ENCODE results near the gene SLC45A1. TPM values are rescaled to one million over a fixed set of nuclear protein-coding genes. Genes with fewer than 3 reads are reported as not detected.
"Not testable (repeated sequence)": the region's sequence is repeated elsewhere in the genome, so short reads cannot be mapped to it uniquely, and the experiment has no call there.

Gene SLC45A1
- total and polyA plus RNA-seq, 11 donors = 0.61 to 6.2 (median 1.6) TPM

DNA sequence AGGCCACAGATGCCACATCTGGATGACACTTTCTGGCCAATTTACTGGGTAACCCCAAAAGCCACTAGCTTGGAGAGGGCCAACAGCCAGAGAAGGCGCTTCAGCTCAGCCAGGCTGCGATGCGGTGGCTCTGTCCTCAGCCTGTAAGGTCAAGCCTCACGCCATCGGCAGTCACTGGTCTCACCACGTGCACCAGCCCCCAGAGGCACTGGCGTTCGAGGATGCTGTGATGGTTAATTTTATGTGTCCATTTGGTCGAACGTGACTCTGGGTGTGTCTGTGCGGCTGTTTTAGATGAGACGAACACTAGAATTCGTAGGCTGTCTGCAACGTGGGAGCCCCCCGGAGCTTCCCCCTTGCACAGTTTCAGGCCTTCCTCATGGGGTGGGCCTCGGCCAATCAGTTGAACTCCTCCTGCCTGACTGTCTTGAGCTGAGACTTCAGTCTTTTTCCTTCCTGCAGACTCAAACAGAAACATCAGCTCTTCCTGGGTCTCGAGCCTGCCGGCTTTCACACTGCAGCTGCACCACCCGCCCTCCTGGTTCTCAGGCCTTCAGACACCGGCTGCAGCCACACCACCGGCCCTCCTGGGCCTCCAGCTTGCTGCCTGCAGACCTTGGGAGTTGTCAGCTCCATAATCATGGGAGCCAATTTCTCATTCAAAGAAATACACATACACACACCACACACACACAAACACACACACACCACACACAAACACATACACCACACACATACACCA lies 41.6 kb upstream of the SLC45A1 start:
- intact Hi-C loops (cut with DNase I) = no loop called here
- TF ChIP-seq POLR2A (IDR thresholded peaks at IDR 0.05) = no peak
- TF ChIP-seq, protein P1, sequence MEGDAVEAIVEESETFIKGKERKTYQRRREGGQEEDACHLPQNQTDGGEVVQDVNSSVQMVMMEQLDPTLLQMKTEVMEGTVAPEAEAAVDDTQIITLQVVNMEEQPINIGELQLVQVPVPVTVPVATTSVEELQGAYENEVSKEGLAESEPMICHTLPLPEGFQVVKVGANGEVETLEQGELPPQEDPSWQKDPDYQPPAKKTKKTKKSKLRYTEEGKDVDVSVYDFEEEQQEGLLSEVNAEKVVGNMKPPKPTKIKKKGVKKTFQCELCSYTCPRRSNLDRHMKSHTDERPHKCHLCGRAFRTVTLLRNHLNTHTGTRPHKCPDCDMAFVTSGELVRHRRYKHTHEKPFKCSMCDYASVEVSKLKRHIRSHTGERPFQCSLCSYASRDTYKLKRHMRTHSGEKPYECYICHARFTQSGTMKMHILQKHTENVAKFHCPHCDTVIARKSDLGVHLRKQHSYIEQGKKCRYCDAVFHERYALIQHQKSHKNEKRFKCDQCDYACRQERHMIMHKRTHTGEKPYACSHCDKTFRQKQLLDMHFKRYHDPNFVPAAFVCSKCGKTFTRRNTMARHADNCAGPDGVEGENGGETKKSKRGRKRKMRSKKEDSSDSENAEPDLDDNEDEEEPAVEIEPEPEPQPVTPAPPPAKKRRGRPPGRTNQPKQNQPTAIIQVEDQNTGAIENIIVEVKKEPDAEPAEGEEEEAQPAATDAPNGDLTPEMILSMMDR (IDR thresholded peaks at IDR 0.05) = no peak
- DNase-seq (no peak), ATAC-seq (no peak)
- H3K27ac ChIP-seq = no peak overlapping the region
- no peaks in the 10 kb centered on the region for H3K36me3 ChIP-seq
- no peaks in the 10 kb centered on the region for H3K9me3 ChIP-seq
- 86 to 96% (median 90%) methylated on average over 16 to 21 of the region's 21 CpGs for WGBS, 4 donors
- no peaks in the 10 kb centered on the region for H3K4me1 ChIP-seq
- peaks cover 0 to 13% (median 0%) of the 10 kb centered on the region in 9 donors for H3K27me3 ChIP-seq
- no peak overlapping the region for H3K4me3 ChIP-seq

DNA sequence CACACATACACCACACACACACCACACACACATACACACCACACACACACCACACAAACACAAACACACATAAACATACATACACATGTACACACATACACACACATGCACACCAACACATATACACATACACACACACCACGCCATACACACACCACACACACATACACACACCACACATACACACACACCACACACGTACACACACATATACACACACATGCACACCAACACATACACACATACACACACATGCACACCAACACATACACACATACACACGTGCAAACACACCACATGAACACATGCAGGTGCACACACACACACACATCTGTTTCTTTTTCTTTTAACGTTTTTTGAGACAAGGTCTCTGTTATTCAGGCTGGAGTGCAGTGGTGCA lies 41.0 kb upstream of the SLC45A1 start:
- WGBS, 4 donors = 81 to 90% (median 83%) methylated on average over 4 of the region's 4 CpGs
- TF ChIP-seq, protein P1 (IDR thresholded peaks at IDR 0.05) = no peak
- no peak for TF ChIP-seq POLR2A (IDR thresholded peaks at IDR 0.05)

DNA sequence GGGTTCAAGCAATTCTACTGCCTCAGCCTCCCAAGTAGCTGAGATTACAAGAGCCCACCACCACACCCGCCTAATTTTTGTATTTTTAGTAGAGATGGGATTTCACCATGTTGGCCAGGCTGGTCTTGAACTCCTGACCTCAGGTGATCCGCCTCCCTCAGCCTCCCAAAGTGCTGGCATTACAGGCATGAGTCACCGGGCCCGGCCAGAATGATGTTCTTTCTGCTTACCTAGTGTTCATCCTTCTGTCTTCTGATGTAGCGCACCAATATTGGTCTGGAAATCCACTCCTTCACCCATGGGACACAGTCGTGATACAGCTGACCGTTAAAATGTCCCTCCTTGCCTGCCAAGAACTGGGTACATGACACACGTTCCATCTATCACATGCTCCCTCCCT lies 39.2 kb upstream of the SLC45A1 start:
- ATAC-seq; H3K9me3 ChIP-seq; H3K4me1 ChIP-seq; H3K4me3 ChIP-seq; intact Hi-C loops (cut with DNase I); H3K27me3 ChIP-seq; H3K27ac ChIP-seq; H3K36me3 ChIP-seq; DNase-seq: not testable (repeated sequence)
- WGBS, 4 donors = 81 to 89% (median 86%) methylated on average over 8 of the region's 8 CpGs

More for the DNA sequence above, 41.0 kb upstream of the SLC45A1 start:
- Histone ChIP-seq H3K36me3 (no peaks in the 10 kb centered on the region), H3K27ac (no peak overlapping the region), H3K27me3 (peaks cover 0 to 10% (median 0%) of the 10 kb centered on the region in 9 donors), H3K9me3 (no peaks in the 10 kb centered on the region), H3K4me1 (no peaks in the 10 kb centered on the region), H3K4me3 (no peak overlapping the region)
- no peak for ATAC-seq
- intact Hi-C loops (cut with DNase I) = no loop called here
- no peak for DNase-seq

DNA sequence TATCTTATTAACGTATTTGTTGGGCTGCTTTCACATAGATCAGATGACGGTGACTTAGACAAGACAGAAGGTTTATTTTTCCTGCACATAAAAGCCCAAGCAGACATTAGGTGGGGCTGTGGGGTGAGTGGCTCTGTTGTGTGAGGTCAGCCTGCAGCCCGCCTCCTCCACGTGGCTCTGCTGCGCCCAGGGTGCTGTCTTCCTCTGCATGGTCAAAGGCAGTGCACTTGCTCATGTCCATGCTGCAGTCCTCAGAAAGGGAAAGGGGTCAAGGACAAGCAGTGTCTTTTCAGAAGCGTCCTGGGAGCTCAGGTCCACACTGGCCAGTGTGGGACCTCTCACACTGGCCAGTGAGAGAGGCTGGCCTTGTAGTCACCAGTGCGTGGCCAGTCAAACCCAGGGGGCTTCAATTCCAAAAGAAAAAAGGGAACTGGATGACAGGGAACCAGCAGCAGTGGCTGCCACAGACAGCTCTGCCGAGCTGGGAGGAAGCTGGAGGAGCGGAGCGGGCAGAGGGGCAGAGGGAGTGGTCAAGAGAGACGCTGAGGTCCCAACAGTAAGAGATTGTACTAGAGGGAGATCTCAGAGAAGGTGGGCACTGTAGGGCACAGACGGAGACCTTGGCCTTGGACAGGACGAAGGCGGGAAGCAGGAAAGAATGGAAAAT lies 35.9 kb upstream of the SLC45A1 start:
- Histone ChIP-seq H3K4me1 (peaks cover 0 to 9% (median 0%) of the 10 kb centered on the region in 12 donors), H3K27ac (peak overlapping the region in 1 of 12 donors; percentile 75), H3K9me3 (peaks cover 0 to 5% (median 0%) of the 10 kb centered on the region in 12 donors), H3K36me3 (no peaks in the 10 kb centered on the region), H3K4me3 (no peak overlapping the region), H3K27me3 (peaks cover 0 to 7% (median 0%) of the 10 kb centered on the region in 9 donors)
- WGBS, 4 donors = 51 to 67% (median 57%) methylated on average over 14 of the region's 14 CpGs
- ATAC-seq (peak in 2 of 4 donors; percentile 55 to 70), DNase-seq (peak in 1 of 5 donors; percentile 32)
- intact Hi-C loops (cut with DNase I) = no loop called here
- TF ChIP-seq, protein P1 (IDR thresholded peaks at IDR 0.05) = no peak
- no peak for TF ChIP-seq POLR2A (IDR thresholded peaks at IDR 0.05)

All from heart left ventricle (tissue), 16 donors.